ENCODE measurements around the gene ZNF639. TPM values are rescaled to one million over a fixed set of nuclear protein-coding genes. Genes with fewer than 3 reads are reported as not detected.

The ZNF639 gene
- total and polyA plus RNA-seq, 2 of the 13 experiments (the other 11 are each of a cell fraction or from before 2014, with no cell fraction given) = 11.6 to 42.4 TPM

DNA sequence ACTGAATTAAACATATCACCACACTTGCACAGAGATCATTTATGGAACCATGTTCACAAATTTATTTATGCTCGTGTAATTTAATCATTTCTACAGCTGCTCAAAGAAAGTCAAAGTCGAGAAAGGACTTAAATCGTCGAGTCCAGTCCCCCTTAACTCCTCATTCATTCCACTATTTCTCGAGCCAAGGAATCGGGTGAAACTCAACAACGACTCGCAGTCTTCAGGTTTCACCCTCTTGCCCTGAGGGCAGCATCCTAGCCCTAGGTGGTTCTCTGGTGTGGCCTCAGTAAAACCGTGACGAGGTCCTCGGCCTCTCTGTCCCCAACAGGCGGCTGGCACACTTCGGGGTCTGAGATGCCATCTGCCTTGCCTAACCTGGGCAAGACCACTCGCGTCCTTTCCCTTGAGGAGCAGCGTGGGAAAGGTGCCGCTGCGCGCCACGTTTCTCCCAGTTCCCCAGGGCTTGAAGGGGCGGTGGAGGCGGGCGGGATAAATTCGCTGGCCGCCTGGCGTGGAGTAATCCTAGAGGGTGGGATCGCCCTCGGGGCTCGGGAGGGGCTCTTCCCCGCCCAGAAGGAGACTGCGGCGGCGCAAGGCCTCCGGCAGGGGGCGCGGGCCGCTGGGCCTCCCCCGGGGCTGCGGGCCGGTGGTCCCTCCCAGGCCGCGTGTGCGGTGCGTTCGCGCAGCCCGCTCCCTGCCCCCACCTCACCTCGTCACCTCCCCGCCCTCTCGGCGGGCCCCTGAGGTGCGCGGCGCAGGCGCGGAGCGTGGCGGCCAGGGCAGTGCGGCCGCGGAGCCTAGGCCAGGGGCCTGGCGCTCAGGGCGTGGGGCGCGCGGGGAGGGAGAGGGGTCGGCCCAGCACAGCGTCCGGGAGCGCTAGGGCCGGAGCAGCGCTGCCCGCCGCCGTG lies at the start of gene ZNF639 (continued):
- TF ChIP-seq, protein P1, sequence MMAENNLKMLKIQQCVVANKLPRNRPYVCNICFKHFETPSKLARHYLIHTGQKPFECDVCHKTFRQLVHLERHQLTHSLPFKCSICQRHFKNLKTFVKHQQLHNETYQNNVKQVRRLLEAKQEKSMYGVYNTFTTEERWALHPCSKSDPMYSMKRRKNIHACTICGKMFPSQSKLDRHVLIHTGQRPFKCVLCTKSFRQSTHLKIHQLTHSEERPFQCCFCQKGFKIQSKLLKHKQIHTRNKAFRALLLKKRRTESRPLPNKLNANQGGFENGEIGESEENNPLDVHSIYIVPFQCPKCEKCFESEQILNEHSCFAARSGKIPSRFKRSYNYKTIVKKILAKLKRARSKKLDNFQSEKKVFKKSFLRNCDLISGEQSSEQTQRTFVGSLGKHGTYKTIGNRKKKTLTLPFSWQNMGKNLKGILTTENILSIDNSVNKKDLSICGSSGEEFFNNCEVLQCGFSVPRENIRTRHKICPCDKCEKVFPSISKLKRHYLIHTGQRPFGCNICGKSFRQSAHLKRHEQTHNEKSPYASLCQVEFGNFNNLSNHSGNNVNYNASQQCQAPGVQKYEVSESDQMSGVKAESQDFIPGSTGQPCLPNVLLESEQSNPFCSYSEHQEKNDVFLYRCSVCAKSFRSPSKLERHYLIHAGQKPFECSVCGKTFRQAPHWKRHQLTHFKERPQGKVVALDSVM (CRISPR knock-in tag; IDR thresholded peaks at IDR 0.05) = peak; percentile 79
- TF ChIP-seq TARDBP (CRISPR knock-in tag; IDR thresholded peaks at IDR 0.05) = peak; percentile 53; the same call in 1 of the 2 replicates
- no peak for TF ChIP-seq ISX (CRISPR knock-in tag; conservative IDR thresholded peaks at IDR 0.05)
- no peak for TF ChIP-seq ATF7 (IDR thresholded peaks at IDR 0.05)
- no peak for TF ChIP-seq ATF7 (CRISPR knock-in tag; IDR thresholded peaks at IDR 0.05)
- TF ChIP-seq ZNF30 (CRISPR knock-in tag; IDR thresholded peaks at IDR 0.05) = no peak
- peak; percentile 23; the same call in 1 of the 2 replicates for TF ChIP-seq RFXAP (CRISPR knock-in tag; IDR thresholded peaks at IDR 0.05; ENCODE audit: borderline replicate concordance)
- TF ChIP-seq IRF2 (CRISPR knock-in tag; IDR thresholded peaks at IDR 0.05) = 0 out of 2 replicates have a peak, but pooled peaks have one; percentile 21
- TF ChIP-seq, protein P2, sequence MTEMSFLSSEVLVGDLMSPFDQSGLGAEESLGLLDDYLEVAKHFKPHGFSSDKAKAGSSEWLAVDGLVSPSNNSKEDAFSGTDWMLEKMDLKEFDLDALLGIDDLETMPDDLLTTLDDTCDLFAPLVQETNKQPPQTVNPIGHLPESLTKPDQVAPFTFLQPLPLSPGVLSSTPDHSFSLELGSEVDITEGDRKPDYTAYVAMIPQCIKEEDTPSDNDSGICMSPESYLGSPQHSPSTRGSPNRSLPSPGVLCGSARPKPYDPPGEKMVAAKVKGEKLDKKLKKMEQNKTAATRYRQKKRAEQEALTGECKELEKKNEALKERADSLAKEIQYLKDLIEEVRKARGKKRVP (CRISPR knock-in tag; IDR thresholded peaks at IDR 0.05) = no peak; a peak in 1 of 4 replicates
- TF ChIP-seq, protein P3, sequence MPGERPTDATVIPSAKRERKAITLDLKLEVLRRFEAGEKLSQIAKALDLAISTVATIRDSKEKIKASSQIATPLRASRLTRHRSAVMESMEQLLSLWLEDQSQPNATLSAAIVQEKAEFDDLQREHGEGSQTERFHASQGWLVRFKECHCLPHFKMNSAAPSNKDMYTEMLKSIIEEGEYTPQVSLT (CRISPR knock-in tag; IDR thresholded peaks at IDR 0.05; ENCODE audit: borderline replicate concordance, low read depth) = peak; percentile 43; the same call in 1 of the 2 replicates
- TF ChIP-seq ZNF20 (CRISPR knock-in tag; IDR thresholded peaks at IDR 0.05) = no peak
- TF ChIP-seq, protein P4, sequence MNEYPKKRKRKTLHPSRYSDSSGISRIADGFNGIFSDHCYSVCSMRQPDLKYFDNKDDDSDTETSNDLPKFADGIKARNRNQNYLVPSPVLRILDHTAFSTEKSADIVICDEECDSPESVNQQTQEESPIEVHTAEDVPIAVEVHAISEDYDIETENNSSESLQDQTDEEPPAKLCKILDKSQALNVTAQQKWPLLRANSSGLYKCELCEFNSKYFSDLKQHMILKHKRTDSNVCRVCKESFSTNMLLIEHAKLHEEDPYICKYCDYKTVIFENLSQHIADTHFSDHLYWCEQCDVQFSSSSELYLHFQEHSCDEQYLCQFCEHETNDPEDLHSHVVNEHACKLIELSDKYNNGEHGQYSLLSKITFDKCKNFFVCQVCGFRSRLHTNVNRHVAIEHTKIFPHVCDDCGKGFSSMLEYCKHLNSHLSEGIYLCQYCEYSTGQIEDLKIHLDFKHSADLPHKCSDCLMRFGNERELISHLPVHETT (CRISPR knock-in tag; conservative IDR thresholded peaks at IDR 0.05) = peak; percentile 72; the same call in 1 of the 2 replicates
- peak; percentile 30; the same call in 1 of the 2 replicates for TF ChIP-seq YEATS2 (CRISPR knock-in tag; IDR thresholded peaks at IDR 0.05; ENCODE audit: borderline replicate concordance)
- TF ChIP-seq HNRNPLL (IDR thresholded peaks at IDR 0.05; ENCODE audit: low read depth, low read length, poor library complexity, severe bottlenecking) = peak; percentile 59
- no peak for TF ChIP-seq ZNF737 (CRISPR knock-in tag; IDR thresholded peaks at IDR 0.05; ENCODE audit: borderline replicate concordance)
- 0 out of 2 replicates have a peak, but pooled peaks have one; percentile 17 for TF ChIP-seq ZSCAN9 (CRISPR knock-in tag; IDR thresholded peaks at IDR 0.05; ENCODE audit: borderline replicate concordance)
- TF ChIP-seq NAIF1 (CRISPR knock-in tag; IDR thresholded peaks at IDR 0.05; ENCODE audit: borderline replicate concordance) = 0 out of 2 replicates have a peak, but pooled peaks have one; percentile 28
- no peak for TF ChIP-seq SMARCE1 (IDR thresholded peaks at IDR 0.05; ENCODE audit: borderline replicate concordance)
- TF ChIP-seq ZNF777 (CRISPR knock-in tag; IDR thresholded peaks at IDR 0.05) = peak; percentile 90
- peak; percentile 86; the same call in 1 of the 2 replicates for TF ChIP-seq ZNF607 (CRISPR knock-in tag; IDR thresholded peaks at IDR 0.05; ENCODE audit: borderline replicate concordance)
- peak; percentile 94 for TF ChIP-seq ZSCAN31 (CRISPR knock-in tag; IDR thresholded peaks at IDR 0.05; ENCODE audit: low read depth)
- TF ChIP-seq PAF1 (CRISPR knock-in tag; IDR thresholded peaks at IDR 0.05) = no peak
- TF ChIP-seq SMYD3 (CRISPR knock-in tag; IDR thresholded peaks at IDR 0.05) = peak; percentile 71; the same call in 1 of the 2 replicates
- TF ChIP-seq ZFY (CRISPR knock-in tag; IDR thresholded peaks at IDR 0.05) = peak; percentile 91; the same call in 1 of the 2 replicates
- peak; percentile 33; the same call in 1 of the 2 replicates for TF ChIP-seq KDM5A (IDR thresholded peaks at IDR 0.05; ENCODE audit: borderline replicate concordance, low read length)
- TF ChIP-seq ZFP62 (CRISPR knock-in tag; IDR thresholded peaks at IDR 0.05) = no peak
